ENCODE measurements around the gene APMAP.

Gene APMAP

DNA sequence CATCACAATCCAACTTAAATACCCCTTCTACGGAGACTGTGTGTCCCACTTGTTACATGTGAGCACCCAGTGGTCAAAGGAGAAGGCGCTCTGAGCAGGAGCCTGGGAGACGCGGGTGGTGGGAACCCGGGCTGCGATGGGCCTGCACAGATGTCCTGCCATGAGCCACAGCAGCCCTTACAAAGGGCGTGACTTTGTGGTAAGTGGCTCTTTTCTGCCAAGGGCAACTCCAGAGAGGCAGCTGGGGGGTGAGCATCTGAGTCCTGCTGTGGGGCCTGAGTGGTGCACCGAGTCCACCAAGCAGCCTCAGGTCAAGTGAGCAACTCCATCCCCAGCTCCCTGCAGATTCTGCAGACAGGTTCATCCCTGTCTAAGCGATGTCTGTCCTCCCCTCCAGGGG, 77.1 kb downstream of the APMAP start:
- Mint-ChIP-seq H3K36me3 (no peaks in the 10 kb centered on the region), H3K27ac (no peak overlapping the region), H3K4me1 (peaks cover 8 to 13% of the 10 kb centered on the region in 2 donors), H3K27me3 (peaks cover 22 to 35% of the 10 kb centered on the region in 2 donors), H3K4me3 (no peak overlapping the region), H3K9me3 (peaks cover 0 to 2% of the 10 kb centered on the region in 2 donors)
- no peak for ATAC-seq (replicated peaks)
- DNase-seq, result no peak

DNA sequence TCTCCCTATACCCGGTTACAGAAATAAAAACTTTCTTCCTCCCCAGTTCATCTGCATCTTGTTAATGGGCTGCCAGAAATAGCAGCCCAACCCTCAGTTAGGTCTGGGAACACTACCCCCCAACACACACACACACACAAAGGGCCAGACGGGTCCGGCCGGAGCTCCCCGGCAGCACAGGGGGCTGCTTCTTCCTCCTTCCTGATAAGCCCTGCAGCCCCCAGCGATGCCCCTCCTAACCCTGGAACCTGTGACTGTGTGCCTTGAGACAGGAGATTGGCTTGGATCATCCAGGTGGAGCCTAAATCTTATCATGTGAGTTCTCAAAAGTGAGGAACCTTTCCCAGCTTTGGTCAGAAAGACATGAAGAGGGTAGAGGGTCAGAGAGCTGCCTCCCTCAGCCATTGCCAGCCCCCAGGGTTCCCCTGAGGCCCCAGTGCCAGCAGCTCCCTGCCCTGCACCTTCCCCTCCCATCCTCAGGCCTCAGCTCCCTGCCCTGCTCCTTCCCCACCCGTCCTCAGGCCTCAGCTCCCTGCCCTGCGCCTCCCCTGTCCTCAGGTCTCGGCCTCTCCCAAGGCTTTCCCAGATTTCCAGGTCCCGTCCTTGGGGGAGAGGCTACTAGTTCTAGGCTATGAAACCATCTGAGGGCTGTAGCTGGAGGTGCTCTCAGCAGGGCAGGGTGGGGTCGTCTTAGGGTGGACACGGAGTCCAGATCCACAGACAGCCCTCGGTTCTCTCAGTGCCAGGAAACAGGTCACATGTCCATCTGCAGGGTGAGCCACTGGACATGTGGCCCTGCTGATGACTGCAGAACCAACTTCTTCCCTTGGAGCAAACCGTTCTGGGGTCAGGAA, 77.9 kb downstream of the APMAP start:
- DNase-seq, result no peak
- no peak for ATAC-seq (replicated peaks)
- Mint-ChIP-seq H3K36me3 (no peaks in the 10 kb centered on the region), H3K4me3 (no peak overlapping the region), H3K9me3 (peaks cover 0 to 2% of the 10 kb centered on the region in 2 donors), H3K27ac (no peak overlapping the region), H3K27me3 (peaks cover 17 to 29% of the 10 kb centered on the region in 2 donors), H3K4me1 (peaks cover 8 to 13% of the 10 kb centered on the region in 2 donors)

DNA sequence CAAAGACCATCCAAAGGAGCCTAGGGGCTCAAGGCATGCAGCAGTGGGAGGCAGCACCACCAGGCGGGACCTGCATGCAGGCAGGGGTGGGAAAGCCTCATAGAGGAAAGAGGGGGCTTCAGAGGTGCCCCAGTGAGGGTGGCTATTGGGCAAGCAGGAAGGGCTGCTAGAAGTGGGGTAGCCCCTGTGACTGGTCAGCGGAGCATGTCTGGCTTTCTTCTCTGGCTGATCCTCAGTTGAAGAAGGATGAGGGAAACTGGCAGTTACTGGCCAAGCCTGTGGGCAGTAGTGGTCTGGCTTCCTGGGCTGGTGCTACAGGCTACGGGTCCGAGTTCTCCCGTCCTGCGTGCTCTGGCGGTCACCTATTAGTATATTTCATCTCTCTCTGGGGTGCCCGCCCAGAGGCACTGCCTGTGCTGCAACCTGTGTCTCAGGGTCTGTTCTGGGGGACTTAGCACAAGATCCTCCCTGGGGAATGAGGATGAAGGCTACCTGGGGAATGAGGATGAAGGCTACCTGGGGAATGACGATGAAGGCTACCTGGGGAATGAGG, 79.4 kb downstream of the APMAP start:
- DNase-seq (no peak), ATAC-seq (replicated peaks) (no peak)
- Mint-ChIP-seq H3K9me3 (peaks cover 4 to 6% of the 10 kb centered on the region in 2 donors), H3K4me1 (peaks cover 2 to 5% of the 10 kb centered on the region in 2 donors), H3K27ac (no peak overlapping the region), H3K4me3 (no peak overlapping the region), H3K27me3 (peaks cover 15% of the 10 kb centered on the region in 2 donors), H3K36me3 (peaks cover 4% of the 10 kb centered on the region in 2 donors)

All from stimulated activated naive B cell treated with anti-CD40 and anti-IgM and Interleukin-4, amounts not matched to agents 10 μg/mL and 1 μg/mL and 100 μg/mL, for 72 hours (primary cell).